Left kidney (tissue), 2 donors: Measurements from ENCODE around the gene NHS. TPM values are rescaled to one million over a fixed set of nuclear protein-coding genes. Genes with fewer than 3 reads are reported as not detected.

ENCODE experiments used
- DNase-seq: peaks from one replicate; pipeline ENCODE4 v3.0.0-alpha.2; 2013
- polyA plus RNA-seq: library from polyadenylated mRNA; unstranded; fragments of 120-200 nt; gene quantifications from one replicate; pipeline ENCODE4 v1.2.1, GENCODE V29; 2013; ENCODE audit not compliant: insufficient read length

The NHS gene
- polyA plus RNA-seq, 1 donor = 27.3 TPM

GRCh38 chrX:17779434-17779833 is 404.4 kb downstream of the NHS start:
- DNase-seq = no peak
